ENCODE results near the gene WAS.

The WAS gene

GRCh38 chrX:48698306-48698705 lies 14.7 kb downstream of the WAS start:
- no peaks in the 10 kb centered on the region; the same call in 1 of the 2 replicates for H3K27me3 ChIP-seq (ENCODE audit: insufficient read depth, low read length)
- peak overlapping the region; percentile 85 for H3K4me3 ChIP-seq (ENCODE audit: low read length)
- H3K36me3 ChIP-seq (ENCODE audit: insufficient read depth, low read length) = peaks cover 39% of the 10 kb centered on the region
- WGBS = 79% methylated on average over 1 of the region's 5 CpGs
- H3K27ac ChIP-seq (ENCODE audit: low read depth, low read length) = peak overlapping the region; percentile 92; the same call in 1 of the 2 replicates
- peak overlapping the region; percentile 84 for H3K9ac ChIP-seq (ENCODE audit: low read depth, low read length)
- no peaks in the 10 kb centered on the region for H3K9me3 ChIP-seq (ENCODE audit: insufficient read depth, low read depth, low read length)
- peaks cover 16% of the 10 kb centered on the region; the same call in 1 of the 2 replicates for H3K4me1 ChIP-seq (ENCODE audit: insufficient read depth, low read length)

GRCh38 chrX:48700246-48700645 lies 16.6 kb downstream of the WAS start:
- 97% methylated on average over 23 of the region's 23 CpGs for WGBS
- no peaks in the 10 kb centered on the region for H3K9me3 ChIP-seq (ENCODE audit: insufficient read depth, low read depth, low read length)
- H3K27me3 ChIP-seq (ENCODE audit: insufficient read depth, low read length) = no peaks in the 10 kb centered on the region
- no peak overlapping the region for H3K4me3 ChIP-seq (ENCODE audit: low read length)
- peaks cover 52% of the 10 kb centered on the region for H3K36me3 ChIP-seq (ENCODE audit: insufficient read depth, low read length)
- peaks cover 16% of the 10 kb centered on the region; the same call in 1 of the 2 replicates for H3K4me1 ChIP-seq (ENCODE audit: insufficient read depth, low read length)
- no peak overlapping the region for H3K27ac ChIP-seq (ENCODE audit: low read depth, low read length)
- H3K9ac ChIP-seq (ENCODE audit: low read depth, low read length) = no peak overlapping the region

- Histone ChIP-seq H3K27me3 (ENCODE audit: insufficient read depth, low read length) (no peaks in the 10 kb centered on the region), H3K9ac (ENCODE audit: low read depth, low read length) (no peak overlapping the region), H3K4me3 (ENCODE audit: low read length) (no peak overlapping the region), H3K27ac (ENCODE audit: low read depth, low read length) (no peak overlapping the region), H3K4me1 (ENCODE audit: insufficient read depth, low read length) (peaks cover 16% of the 10 kb centered on the region; the same call in 1 of the 2 replicates), H3K36me3 (ENCODE audit: insufficient read depth, low read length) (peaks cover 52% of the 10 kb centered on the region), H3K9me3 (ENCODE audit: insufficient read depth, low read depth, low read length) (no peaks in the 10 kb centered on the region)
- 93% methylated on average over 3 of the region's 3 CpGs for WGBS
These were observed 17.5 kb downstream of the WAS start for GRCh38 chrX:48700951-48701653.

DNA sequence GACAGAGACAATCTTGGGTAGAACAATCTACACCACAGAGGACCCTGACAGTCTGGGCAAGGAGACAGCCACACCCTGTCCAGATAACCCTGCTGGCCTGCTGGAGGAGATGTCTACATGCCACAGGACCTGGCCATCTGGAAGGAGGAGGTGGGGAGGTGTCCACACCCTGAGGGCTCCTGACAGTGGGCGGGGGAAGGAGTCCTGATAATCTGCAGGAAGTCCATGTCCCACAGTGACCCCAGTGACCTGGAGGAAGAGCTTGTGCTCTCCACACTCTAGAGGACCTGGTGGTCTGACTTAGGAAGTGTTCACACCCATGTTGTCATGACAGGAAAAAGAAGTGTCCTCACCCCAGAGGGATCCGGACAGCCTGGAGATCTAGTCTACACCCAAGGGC lies 18.4 kb downstream of the WAS start:
- H3K36me3 ChIP-seq (ENCODE audit: insufficient read depth, low read length) = peaks cover 57% of the 10 kb centered on the region
- H3K27ac ChIP-seq (ENCODE audit: low read depth, low read length) = no peak overlapping the region
- H3K9me3 ChIP-seq (ENCODE audit: insufficient read depth, low read depth, low read length) = no peaks in the 10 kb centered on the region
- no peaks in the 10 kb centered on the region for H3K27me3 ChIP-seq (ENCODE audit: insufficient read depth, low read length)
- H3K4me3 ChIP-seq (ENCODE audit: low read length) = no peak overlapping the region
- H3K4me1 ChIP-seq (ENCODE audit: insufficient read depth, low read length) = peaks cover 16% of the 10 kb centered on the region; the same call in 1 of the 2 replicates
- WGBS = 96% methylated on average over 2 of the region's 2 CpGs
- H3K9ac ChIP-seq (ENCODE audit: low read depth, low read length) = no peak overlapping the region

DNA sequence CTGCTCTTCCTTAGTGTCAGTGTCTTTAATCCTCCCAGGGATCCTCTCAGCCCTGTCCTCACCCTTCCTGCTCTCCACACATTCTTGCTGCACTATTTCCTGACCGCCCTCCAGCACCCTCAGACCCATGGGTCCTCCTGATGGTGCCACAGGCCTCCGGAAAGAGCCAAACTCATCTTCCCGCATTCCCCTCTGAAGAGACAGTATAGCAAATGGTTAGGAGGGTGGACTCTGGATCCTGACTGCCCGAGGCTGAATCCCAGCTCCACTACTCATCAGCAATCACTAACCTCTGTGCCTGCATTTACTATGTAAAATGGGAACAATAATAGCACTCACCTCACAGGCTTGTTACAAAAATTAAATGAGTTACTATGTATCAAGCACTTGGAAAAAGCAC lies 19.1 kb downstream of the WAS start:
- WGBS = 95% methylated on average over 1 of the region's 4 CpGs
- Histone ChIP-seq H3K4me3 (ENCODE audit: low read length) (no peak overlapping the region), H3K9me3 (ENCODE audit: insufficient read depth, low read depth, low read length) (no peaks in the 10 kb centered on the region), H3K27me3 (ENCODE audit: insufficient read depth, low read length) (no peaks in the 10 kb centered on the region), H3K9ac (ENCODE audit: low read depth, low read length) (no peak overlapping the region), H3K27ac (ENCODE audit: low read depth, low read length) (no peak overlapping the region), H3K4me1 (ENCODE audit: insufficient read depth, low read length) (peaks cover 15% of the 10 kb centered on the region; the same call in 1 of the 2 replicates), H3K36me3 (ENCODE audit: insufficient read depth, low read length) (peaks cover 57% of the 10 kb centered on the region)

GRCh38 chrX:48703228-48703627 lies 19.6 kb downstream of the WAS start:
- peaks cover 57% of the 10 kb centered on the region for H3K36me3 ChIP-seq (ENCODE audit: insufficient read depth, low read length)
- no peak overlapping the region for H3K9ac ChIP-seq (ENCODE audit: low read depth, low read length)
- 92% methylated on average over 6 of the region's 7 CpGs for WGBS

GRCh38 chrX:48703642-48704481 lies 20.3 kb downstream of the WAS start:
- Histone ChIP-seq H3K9me3 (ENCODE audit: insufficient read depth, low read depth, low read length) (no peaks in the 10 kb centered on the region), H3K4me1 (ENCODE audit: insufficient read depth, low read length) (peaks cover 5% of the 10 kb centered on the region; the same call in 1 of the 2 replicates), H3K36me3 (ENCODE audit: insufficient read depth, low read length) (peaks cover 57% of the 10 kb centered on the region), H3K27me3 (ENCODE audit: insufficient read depth, low read length) (no peaks in the 10 kb centered on the region), H3K4me3 (ENCODE audit: low read length) (no peak overlapping the region), H3K27ac (ENCODE audit: low read depth, low read length) (no peak overlapping the region), H3K9ac (ENCODE audit: low read depth, low read length) (no peak overlapping the region)
- WGBS = 83% methylated on average over 3 of the region's 4 CpGs

More at GRCh38 chrX:48703228-48703627, 19.6 kb downstream of the WAS start:
- Histone ChIP-seq H3K27ac (ENCODE audit: low read depth, low read length) (no peak overlapping the region), H3K27me3 (ENCODE audit: insufficient read depth, low read length) (no peaks in the 10 kb centered on the region), H3K9me3 (ENCODE audit: insufficient read depth, low read depth, low read length) (no peaks in the 10 kb centered on the region), H3K4me3 (ENCODE audit: low read length) (no peak overlapping the region), H3K4me1 (ENCODE audit: insufficient read depth, low read length) (peaks cover 10% of the 10 kb centered on the region; the same call in 1 of the 2 replicates)

DNA sequence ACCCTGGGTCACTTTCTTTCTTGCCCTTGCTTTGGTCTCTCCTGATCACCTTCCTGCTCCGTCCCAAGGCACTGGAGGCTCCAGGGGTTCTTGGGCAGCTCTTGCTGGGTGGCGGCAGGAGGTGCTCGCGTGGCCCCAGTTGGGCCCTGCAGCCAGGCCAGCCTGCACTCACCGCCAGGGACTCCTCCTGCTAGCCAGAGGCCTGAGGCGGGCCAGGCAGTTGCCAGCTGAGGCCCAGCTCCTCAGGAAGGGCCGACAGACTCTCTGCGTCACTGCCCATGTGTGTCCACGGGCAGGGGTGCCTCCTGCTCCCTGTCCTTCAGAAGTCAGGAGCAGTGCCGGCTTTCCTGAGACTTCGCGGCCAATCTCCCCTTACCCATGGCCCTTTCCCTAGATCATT lies 22.3 kb downstream of the WAS start:
- Histone ChIP-seq H3K9ac (ENCODE audit: low read depth, low read length) (no peak overlapping the region), H3K4me1 (ENCODE audit: insufficient read depth, low read length) (no peaks in the 10 kb centered on the region), H3K9me3 (ENCODE audit: insufficient read depth, low read depth, low read length) (no peaks in the 10 kb centered on the region), H3K4me3 (ENCODE audit: low read length) (no peak overlapping the region), H3K27me3 (ENCODE audit: insufficient read depth, low read length) (no peaks in the 10 kb centered on the region), H3K36me3 (ENCODE audit: insufficient read depth, low read length) (peaks cover 43% of the 10 kb centered on the region), H3K27ac (ENCODE audit: low read depth, low read length) (no peak overlapping the region)
- WGBS = 95% methylated on average over 12 of the region's 12 CpGs

DNA sequence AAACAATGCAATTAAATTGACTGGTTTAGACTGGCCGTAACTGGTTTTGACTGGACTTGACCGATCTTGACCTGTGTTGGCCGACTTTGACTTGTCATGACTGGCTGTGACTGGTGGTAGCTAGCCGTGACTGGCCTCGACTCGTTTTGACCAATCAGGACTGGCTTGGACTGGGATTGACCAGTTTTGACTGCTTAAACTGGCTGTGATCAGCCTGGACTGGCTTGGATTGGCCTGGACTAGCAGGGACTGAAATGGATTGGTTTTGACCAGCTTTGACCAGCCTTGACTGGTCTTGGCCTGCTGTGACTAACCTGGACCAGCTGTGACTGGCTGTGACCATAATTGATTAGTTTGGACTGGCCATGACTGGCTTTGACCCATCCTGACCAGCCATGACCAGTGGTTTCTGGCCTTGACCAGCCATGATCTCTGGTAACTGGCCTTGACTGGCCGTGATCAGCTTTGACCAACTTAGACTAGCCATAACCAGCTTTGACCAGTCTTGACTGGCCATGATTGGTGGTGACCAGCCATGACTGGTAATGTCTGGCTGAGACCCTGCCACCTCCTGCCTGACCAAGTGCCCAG lies 26.0 kb downstream of the WAS start:
- no peak overlapping the region for H3K4me3 ChIP-seq (ENCODE audit: low read length)
- H3K9ac ChIP-seq (ENCODE audit: low read depth, low read length) = no peak overlapping the region
- H3K27ac ChIP-seq (ENCODE audit: low read depth, low read length) = no peak overlapping the region
- WGBS = 96% methylated on average over 7 of the region's 7 CpGs
- H3K4me1 ChIP-seq (ENCODE audit: insufficient read depth, low read length) = no peaks in the 10 kb centered on the region
- H3K9me3 ChIP-seq (ENCODE audit: insufficient read depth, low read depth, low read length) = no peaks in the 10 kb centered on the region
- peaks cover 7% of the 10 kb centered on the region; the same call in 1 of the 2 replicates for H3K36me3 ChIP-seq (ENCODE audit: insufficient read depth, low read length)
- H3K27me3 ChIP-seq (ENCODE audit: insufficient read depth, low read length) = peaks cover 2% of the 10 kb centered on the region; the same call in 1 of the 2 replicates

DNA sequence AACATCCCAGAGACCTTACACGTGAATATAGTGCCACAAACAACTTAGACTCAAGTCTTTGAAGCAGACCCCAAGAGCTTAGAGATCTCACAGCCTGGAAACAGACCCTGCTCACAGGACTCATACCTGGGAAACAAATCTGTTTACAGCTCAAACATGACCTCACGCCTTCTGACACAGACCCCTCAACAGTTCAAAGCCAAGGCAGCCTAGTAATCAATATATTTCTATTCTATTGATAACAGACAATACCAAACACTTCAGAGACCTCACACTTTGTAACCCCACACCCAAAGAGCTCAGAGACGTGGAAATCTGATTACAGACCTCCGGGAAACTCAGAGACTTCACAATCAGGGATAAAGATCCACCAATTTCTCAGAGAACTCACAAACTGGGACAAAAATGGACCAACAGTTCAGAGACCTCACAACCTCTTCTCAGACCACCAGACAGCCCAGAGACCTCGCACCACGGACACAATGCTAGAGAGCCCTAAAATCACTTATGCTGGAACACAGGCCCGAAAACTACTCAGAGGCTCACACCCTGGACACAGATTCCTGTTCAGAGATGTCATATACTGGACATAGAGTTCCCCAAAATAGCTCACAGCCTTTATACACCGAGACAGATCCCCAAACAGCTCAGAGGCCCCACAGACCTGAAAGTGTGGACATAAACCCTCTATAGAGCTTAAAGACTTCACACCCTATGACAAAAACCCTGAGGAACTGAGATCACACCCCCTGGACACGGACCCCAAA lies 27.7 kb downstream of the WAS start:
- H3K27me3 ChIP-seq (ENCODE audit: insufficient read depth, low read length) = peaks cover 2% of the 10 kb centered on the region; the same call in 1 of the 2 replicates

More for the DNA sequence above, 27.7 kb downstream of the WAS start:
- Histone ChIP-seq H3K27ac (ENCODE audit: low read depth, low read length) (no peak overlapping the region), H3K9ac (ENCODE audit: low read depth, low read length) (no peak overlapping the region), H3K9me3 (ENCODE audit: insufficient read depth, low read depth, low read length) (no peaks in the 10 kb centered on the region), H3K4me3 (ENCODE audit: low read length) (no peak overlapping the region), H3K4me1 (ENCODE audit: insufficient read depth, low read length) (no peaks in the 10 kb centered on the region), H3K36me3 (ENCODE audit: insufficient read depth, low read length) (0 out of 2 replicates have a peak, but pooled peaks cover 3% of the 10 kb centered on the region)
- WGBS = 89% methylated on average over 9 of the region's 9 CpGs

Data from HUES64 (cell line).